HEK293 (cell line): ENCODE results near the gene AUH.

Source experiments
- CTCF ChIA-PET: fragments of 350-600 bp; formaldehyde crosslinking; extraction: SDS; loops from one replicate; lab custom pipeline; 2021; ENCODE audit warnings: antibody characterized with exemption; lab: Yijun Ruan, JAX
- POLR2A ChIA-PET: fragments of 300-600 bp; formaldehyde crosslinking; extraction: SDS; loops from one replicate; lab custom pipeline; 2020; ENCODE audit warnings: antibody characterized with exemption, inconsistent platforms; lab: Yijun Ruan, JAX
- H3K27ac ChIP-seq: fragments of 200-500 bp; sonication (Bioruptor generic); 2 replicates; pipeline ENCODE4 v1.5.1; 2014; ENCODE audit warnings: low read depth, low read length, control low read depth, inconsistent platforms; ENCODE audit errors: extremely low read depth
- H3K36me3 ChIP-seq, 2 experiments: fragments of 200-500 bp in 1 of 2; sonication (Bioruptor generic) in 1 of 2; 1 replicate in 1 of 2; 2 replicates in 1 of 2; pipeline ENCODE4 v1.5.1; 2014 to 2017; ENCODE audit warnings: inconsistent platforms in 2 of 2, low read length in 2 of 2; ENCODE audit not compliant: control insufficient read depth in 2 of 2, insufficient read depth in 1 of 2
- H3K4me1 ChIP-seq: fragments of 200-500 bp; sonication (Bioruptor generic); 2 replicates; pipeline ENCODE4 v1.5.1; 2014; ENCODE audit warnings: mild to moderate bottlenecking, low read length, inconsistent platforms; ENCODE audit not compliant: control insufficient read depth, insufficient read depth
- H3K4me3 ChIP-seq: 2 replicates; pipeline ENCODE4 v1.5.1; 2011; ENCODE audit warnings: low read depth, mild to moderate bottlenecking, control low read depth, low read length, moderate library complexity
- H3K9me3 ChIP-seq: fragments of 200-500 bp; sonication (Bioruptor generic); 2 replicates; pipeline ENCODE4 v1.5.1; 2014; ENCODE audit warnings: low read depth, low read length, inconsistent platforms; ENCODE audit not compliant: control insufficient read depth, insufficient read depth
- GFI1B ChIP-seq: fragments of 450-650 bp; formaldehyde crosslinking; IDR thresholded peaks from 2 replicates; pipeline ENCODE4 v1.5.1; 2016; ENCODE audit warnings: missing biosample characterization, missing genetic modification characterization
- WT1 ChIP-seq: fragments of 450-650 bp; formaldehyde crosslinking; IDR thresholded peaks from 2 replicates; pipeline ENCODE4 v1.5.1; 2016; ENCODE audit warnings: missing biosample characterization, missing genetic modification characterization
- ZBTB17 ChIP-seq: fragments of 450-650 bp; formaldehyde crosslinking; IDR thresholded peaks from 2 replicates; pipeline ENCODE4 v1.5.1; 2016; ENCODE audit warnings: missing biosample characterization, missing genetic modification characterization
- ZBTB8A ChIP-seq: fragments of 450-650 bp; formaldehyde crosslinking; IDR thresholded peaks from 2 replicates; pipeline ENCODE4 v1.5.1; 2016; ENCODE audit warnings: missing biosample characterization, missing genetic modification characterization
- ZFHX2 ChIP-seq: fragments of 450-650 bp; formaldehyde crosslinking; conservative IDR thresholded peaks from 2 replicates; pipeline ENCODE4 v1.5.1; 2016; ENCODE audit warnings: missing biosample characterization, missing genetic modification characterization
- ZNF140 ChIP-seq: fragments of 450-650 bp; formaldehyde crosslinking; IDR thresholded peaks from 2 replicates; pipeline ENCODE4 v1.5.1; 2016; ENCODE audit warnings: missing biosample characterization, missing genetic modification characterization
- ZNF155 ChIP-seq: fragments of 450-650 bp; formaldehyde crosslinking; IDR thresholded peaks from 2 replicates; pipeline ENCODE4 v1.5.1; 2016; ENCODE audit warnings: missing biosample characterization, missing genetic modification characterization
- ZNF211 ChIP-seq: fragments of 450-650 bp; formaldehyde crosslinking; IDR thresholded peaks from 2 replicates; pipeline ENCODE4 v1.5.1; 2016; ENCODE audit warnings: low read depth, missing biosample characterization, missing genetic modification characterization
- ZNF248 ChIP-seq: fragments of 450-650 bp; formaldehyde crosslinking; IDR thresholded peaks from 2 replicates; pipeline ENCODE4 v1.5.1; 2017; ENCODE audit warnings: missing biosample characterization, missing genetic modification characterization
- ZNF404 ChIP-seq: fragments of 450-650 bp; formaldehyde crosslinking; IDR thresholded peaks from 2 replicates; pipeline ENCODE4 v1.5.1; 2017; ENCODE audit warnings: missing biosample characterization, missing genetic modification characterization
- ZNF501 ChIP-seq: fragments of 450-650 bp; formaldehyde crosslinking; IDR thresholded peaks from 2 replicates; pipeline ENCODE4 v1.5.1; 2016; ENCODE audit warnings: missing biosample characterization, missing genetic modification characterization
- ZNF560 ChIP-seq: fragments of 450-650 bp; formaldehyde crosslinking; IDR thresholded peaks from 2 replicates; pipeline ENCODE4 v1.5.1; 2017; ENCODE audit warnings: missing biosample characterization, missing genetic modification characterization, borderline replicate concordance
- ZNF624 ChIP-seq: fragments of 450-650 bp; formaldehyde crosslinking; IDR thresholded peaks from 2 replicates; pipeline ENCODE4 v1.5.1; 2017; ENCODE audit warnings: missing biosample characterization, missing genetic modification characterization
- ZNF660 ChIP-seq: fragments of 450-650 bp; IDR thresholded peaks from 2 replicates; pipeline ENCODE4 v1.5.1; 2018; ENCODE audit warnings: missing biosample characterization, mild to moderate bottlenecking, missing genetic modification characterization
- ZNF830 ChIP-seq: fragments of 450-650 bp; IDR thresholded peaks from 2 replicates; pipeline ENCODE4 v1.5.0; 2018; ENCODE audit warnings: missing biosample characterization, missing genetic modification characterization, low read depth, mild to moderate bottlenecking, moderate library complexity
- TF ChIP-seq, protein P1 (sequence below): fragments of 450-650 bp; formaldehyde crosslinking; IDR thresholded peaks from 2 replicates; pipeline ENCODE4 v1.5.1; 2016; ENCODE audit warnings: missing biosample characterization, missing genetic modification characterization
- TF ChIP-seq, protein P2 (sequence below): fragments of 450-650 bp; formaldehyde crosslinking; IDR thresholded peaks from 2 replicates; pipeline ENCODE4 v1.5.1; 2016; ENCODE audit warnings: missing biosample characterization, missing genetic modification characterization, low read depth
- TF ChIP-seq, protein P3 (sequence below): fragments of 450-650 bp; formaldehyde crosslinking; IDR thresholded peaks from 2 replicates; pipeline ENCODE4 v1.5.1; 2017; ENCODE audit warnings: missing biosample characterization, missing genetic modification characterization
- TF ChIP-seq, protein P4 (sequence below): fragments of 450-650 bp; formaldehyde crosslinking; optimal IDR thresholded peaks from 2 replicates; pipeline ENCODE3; 2016; ENCODE audit warnings: missing biosample characterization, mild to moderate bottlenecking, missing genetic modification characterization

The AUH gene

DNA sequence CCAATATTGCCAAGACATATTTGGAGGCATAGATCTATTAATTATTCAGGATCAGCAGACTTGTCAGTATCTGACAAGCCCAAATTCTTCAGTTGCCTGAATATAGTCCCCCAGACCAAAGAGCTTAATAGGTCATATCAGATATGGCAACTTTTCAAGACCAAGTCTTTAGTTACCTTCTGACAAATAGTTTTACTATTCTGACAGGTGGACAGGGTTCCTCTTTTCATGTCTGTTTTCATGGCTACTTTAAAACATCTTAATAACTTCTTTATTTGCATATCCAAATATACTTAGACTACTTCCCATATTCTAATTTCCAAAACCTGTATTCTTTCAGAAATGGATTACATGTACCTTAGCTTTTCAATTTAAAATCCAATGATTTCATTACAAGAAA is 65.4 kb downstream of the AUH start (continued):
- TF ChIP-seq, protein P1, sequence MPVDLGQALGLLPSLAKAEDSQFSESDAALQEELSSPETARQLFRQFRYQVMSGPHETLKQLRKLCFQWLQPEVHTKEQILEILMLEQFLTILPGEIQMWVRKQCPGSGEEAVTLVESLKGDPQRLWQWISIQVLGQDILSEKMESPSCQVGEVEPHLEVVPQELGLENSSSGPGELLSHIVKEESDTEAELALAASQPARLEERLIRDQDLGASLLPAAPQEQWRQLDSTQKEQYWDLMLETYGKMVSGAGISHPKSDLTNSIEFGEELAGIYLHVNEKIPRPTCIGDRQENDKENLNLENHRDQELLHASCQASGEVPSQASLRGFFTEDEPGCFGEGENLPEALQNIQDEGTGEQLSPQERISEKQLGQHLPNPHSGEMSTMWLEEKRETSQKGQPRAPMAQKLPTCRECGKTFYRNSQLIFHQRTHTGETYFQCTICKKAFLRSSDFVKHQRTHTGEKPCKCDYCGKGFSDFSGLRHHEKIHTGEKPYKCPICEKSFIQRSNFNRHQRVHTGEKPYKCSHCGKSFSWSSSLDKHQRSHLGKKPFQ = no peak
- TF ChIP-seq GFI1B (tag by site-specific recombination) (no peak), ZFHX2 (no peak)

DNA sequence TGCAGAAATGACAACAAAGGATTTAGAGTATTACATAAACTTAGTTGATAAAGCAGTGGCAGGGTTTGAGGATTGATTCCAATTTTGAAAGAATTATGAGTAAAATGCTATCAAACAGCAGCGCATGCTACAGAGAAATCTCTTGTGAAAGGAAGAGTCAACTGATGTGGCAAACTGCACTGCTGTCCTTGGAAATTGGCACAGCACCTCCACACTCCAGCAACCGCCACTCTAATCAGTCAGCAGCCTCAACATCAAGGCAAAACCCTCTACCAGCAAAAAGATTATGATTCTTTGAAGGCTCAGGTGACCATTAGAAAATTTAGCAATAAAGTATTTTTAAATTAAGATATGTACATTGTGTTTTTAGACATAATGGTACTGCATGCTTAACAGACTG is 66.4 kb downstream of the AUH start:
- H3K4me1 ChIP-seq = no peaks in the 10 kb centered on the region
- H3K4me3 ChIP-seq = no peak overlapping the region
- no peaks in the 10 kb centered on the region for H3K9me3 ChIP-seq
- H3K36me3 ChIP-seq = peaks cover 0 to 33% of the 10 kb centered on the region in 2 experiments; a peak in 2 of 3 replicates
- H3K27ac ChIP-seq = no peak overlapping the region
- TF ChIP-seq ZNF211 (tag by site-specific recombination) (no peak), ZNF404 (tag by site-specific recombination) (no peak), ZNF830 (tag by site-specific recombination) (no peak)
- CTCF ChIA-PET = no interaction called here
- POLR2A ChIA-PET = no interaction called here

DNA sequence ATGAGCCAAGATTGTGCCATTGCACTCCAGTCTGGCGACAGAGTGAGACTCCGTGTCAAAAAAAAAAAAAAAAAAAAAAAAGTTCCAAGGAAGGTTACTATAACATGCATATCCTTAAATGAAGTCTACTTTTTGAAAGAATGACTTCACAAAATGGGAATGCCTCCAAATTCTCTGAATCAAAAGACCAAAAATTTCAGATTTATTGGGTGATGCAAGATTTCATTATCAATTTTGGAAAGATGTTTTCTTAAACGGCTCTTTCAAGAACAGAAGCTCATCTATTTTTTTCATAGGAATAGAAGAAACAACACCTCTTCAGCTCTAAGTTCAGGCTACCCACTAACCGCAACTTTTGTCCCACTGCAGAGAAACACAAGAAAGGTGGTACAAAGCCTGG is 69.9 kb downstream of the AUH start:
- no peak overlapping the region for H3K4me3 ChIP-seq
- H3K4me1 ChIP-seq = no peaks in the 10 kb centered on the region
- POLR2A ChIA-PET = interaction anchor here (0.7 kb wide), 1 partner anchor 318 kb away, joined by 4 read pairs; no protein-coding TSS in a partner anchor
- no peak overlapping the region for H3K27ac ChIP-seq
- TF ChIP-seq ZNF140 (no peak), ZNF660 (tag by site-specific recombination) (no peak), ZNF155 (tag by site-specific recombination) (no peak)
- TF ChIP-seq, protein P2, sequence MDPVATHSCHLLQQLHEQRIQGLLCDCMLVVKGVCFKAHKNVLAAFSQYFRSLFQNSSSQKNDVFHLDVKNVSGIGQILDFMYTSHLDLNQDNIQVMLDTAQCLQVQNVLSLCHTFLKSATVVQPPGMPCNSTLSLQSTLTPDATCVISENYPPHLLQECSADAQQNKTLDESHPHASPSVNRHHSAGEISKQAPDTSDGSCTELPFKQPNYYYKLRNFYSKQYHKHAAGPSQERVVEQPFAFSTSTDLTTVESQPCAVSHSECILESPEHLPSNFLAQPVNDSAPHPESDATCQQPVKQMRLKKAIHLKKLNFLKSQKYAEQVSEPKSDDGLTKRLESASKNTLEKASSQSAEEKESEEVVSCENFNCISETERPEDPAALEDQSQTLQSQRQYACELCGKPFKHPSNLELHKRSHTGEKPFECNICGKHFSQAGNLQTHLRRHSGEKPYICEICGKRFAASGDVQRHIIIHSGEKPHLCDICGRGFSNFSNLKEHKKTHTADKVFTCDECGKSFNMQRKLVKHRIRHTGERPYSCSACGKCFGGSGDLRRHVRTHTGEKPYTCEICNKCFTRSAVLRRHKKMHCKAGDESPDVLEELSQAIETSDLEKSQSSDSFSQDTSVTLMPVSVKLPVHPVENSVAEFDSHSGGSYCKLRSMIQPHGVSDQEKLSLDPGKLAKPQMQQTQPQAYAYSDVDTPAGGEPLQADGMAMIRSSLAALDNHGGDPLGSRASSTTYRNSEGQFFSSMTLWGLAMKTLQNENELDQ = no peak
- TF ChIP-seq, protein P3, sequence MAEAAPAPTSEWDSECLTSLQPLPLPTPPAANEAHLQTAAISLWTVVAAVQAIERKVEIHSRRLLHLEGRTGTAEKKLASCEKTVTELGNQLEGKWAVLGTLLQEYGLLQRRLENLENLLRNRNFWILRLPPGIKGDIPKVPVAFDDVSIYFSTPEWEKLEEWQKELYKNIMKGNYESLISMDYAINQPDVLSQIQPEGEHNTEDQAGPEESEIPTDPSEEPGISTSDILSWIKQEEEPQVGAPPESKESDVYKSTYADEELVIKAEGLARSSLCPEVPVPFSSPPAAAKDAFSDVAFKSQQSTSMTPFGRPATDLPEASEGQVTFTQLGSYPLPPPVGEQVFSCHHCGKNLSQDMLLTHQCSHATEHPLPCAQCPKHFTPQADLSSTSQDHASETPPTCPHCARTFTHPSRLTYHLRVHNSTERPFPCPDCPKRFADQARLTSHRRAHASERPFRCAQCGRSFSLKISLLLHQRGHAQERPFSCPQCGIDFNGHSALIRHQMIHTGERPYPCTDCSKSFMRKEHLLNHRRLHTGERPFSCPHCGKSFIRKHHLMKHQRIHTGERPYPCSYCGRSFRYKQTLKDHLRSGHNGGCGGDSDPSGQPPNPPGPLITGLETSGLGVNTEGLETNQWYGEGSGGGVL = no peak
- CTCF ChIA-PET = interaction anchor here (0.6 to 0.7 kb wide), 3 partner anchors 16 to 143 kb away, joined by 3 to 7 read pairs (median 3); no protein-coding TSS in a partner anchor
- peaks cover 0 to 29% of the 10 kb centered on the region in 2 experiments; a peak in 2 of 3 replicates for H3K36me3 ChIP-seq
- H3K9me3 ChIP-seq = no peaks in the 10 kb centered on the region

DNA sequence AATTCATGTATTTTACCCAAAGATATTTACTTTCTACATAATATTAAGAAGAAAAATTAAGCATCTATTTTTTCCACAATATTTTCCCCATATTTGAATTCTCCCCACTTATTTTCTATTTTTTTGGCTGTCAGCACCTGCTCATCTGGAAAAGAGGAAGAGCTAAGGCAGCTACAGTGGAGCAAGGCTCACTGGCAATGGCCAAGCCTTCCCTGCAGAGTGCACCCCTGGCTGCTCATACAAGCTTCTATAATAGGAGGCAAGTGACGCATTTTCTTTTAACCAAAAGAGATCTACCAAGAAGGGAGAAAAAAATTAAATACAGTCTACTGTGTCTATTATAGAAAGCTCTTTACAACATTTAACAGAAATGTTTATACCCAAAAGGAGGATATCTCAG is 72.5 kb downstream of the AUH start:
- Histone ChIP-seq H3K4me1 (no peaks in the 10 kb centered on the region), H3K27ac (no peak overlapping the region), H3K4me3 (no peak overlapping the region)
- POLR2A ChIA-PET = no interaction called here
- TF ChIP-seq, protein P4, sequence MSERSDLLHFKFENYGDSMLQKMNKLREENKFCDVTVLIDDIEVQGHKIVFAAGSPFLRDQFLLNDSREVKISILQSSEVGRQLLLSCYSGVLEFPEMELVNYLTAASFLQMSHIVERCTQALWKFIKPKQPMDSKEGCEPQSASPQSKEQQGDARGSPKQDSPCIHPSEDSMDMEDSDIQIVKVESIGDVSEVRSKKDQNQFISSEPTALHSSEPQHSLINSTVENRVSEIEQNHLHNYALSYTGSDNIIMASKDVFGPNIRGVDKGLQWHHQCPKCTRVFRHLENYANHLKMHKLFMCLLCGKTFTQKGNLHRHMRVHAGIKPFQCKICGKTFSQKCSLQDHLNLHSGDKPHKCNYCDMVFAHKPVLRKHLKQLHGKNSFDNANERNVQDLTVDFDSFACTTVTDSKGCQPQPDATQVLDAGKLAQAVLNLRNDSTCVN (tag by site-specific recombination) = no peak
- TF ChIP-seq ZBTB17 = no peak
- TF ChIP-seq ZNF248 (tag by site-specific recombination) = no peak
- TF ChIP-seq ZNF560 (tag by site-specific recombination) = no peak
- TF ChIP-seq ZBTB8A = no peak
- TF ChIP-seq ZNF624 = no peak
- no peak for TF ChIP-seq ZNF501 (tag by site-specific recombination)
- TF ChIP-seq WT1 (tag by site-specific recombination) = no peak
- TF ChIP-seq, all 188 proteins: peak for 0
- H3K9me3 ChIP-seq = no peaks in the 10 kb centered on the region
- peaks cover 0 to 13% of the 10 kb centered on the region in 2 experiments; a peak in 2 of 3 replicates for H3K36me3 ChIP-seq
- CTCF ChIA-PET = interaction anchor here (0.6 to 1.4 kb wide), 3 partner anchors 9 to 689 kb away, joined by 3 read pairs; no protein-coding TSS in a partner anchor
